ENCODE data around the gene SEC14L5. TPM values are rescaled to one million over a fixed set of nuclear protein-coding genes. Genes with fewer than 3 reads are reported as not detected.
"Not testable (repeated sequence)": the region's sequence is repeated elsewhere in the genome, so short reads cannot be mapped to it uniquely, and the experiment has no call there.

Gene SEC14L5
- total RNA-seq: 0.14 TPM in 1 of 2 replicates, not detected in the other

DNA sequence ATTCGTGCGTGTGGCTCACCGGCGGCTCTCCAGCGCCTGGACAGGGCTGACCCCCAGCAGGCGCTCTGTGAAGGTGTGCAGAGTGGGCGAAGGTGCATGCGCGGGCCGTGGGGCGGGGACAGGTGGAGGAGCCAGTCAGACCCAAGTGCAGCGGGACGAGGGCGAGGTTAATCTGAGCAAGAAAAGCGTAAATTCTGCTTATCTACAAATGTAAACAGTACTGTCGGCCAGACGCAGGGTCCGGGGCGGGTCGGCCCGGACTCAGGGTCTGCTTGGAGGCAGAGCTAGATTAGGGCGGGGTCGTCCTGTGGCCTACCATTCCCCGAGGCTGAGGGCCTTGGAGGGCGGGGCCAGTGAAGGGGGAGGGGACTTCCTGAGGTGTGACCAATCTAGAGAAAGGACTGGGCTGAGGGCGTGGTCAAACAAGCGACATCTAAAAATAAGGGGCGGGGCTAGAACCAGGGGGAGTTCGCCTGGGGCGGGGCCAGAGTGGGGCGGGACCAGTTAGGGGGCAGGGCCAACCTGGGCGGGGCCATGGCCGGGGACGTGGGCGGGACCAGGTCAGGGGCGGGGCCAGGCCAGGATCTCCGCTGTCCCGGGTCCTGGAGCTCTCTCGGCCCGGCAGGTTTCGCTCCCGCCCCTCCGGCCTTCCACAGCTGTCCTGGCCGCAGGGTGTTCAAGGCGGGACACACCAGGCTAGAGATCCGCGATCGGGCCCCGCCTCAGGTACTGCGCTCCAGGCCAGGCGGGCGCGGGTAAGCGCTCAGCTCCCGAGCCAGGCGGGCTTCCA is at the start of gene SEC14L5:
TSS of gene SEC14L5 (plus strand) at position 611 of the 790 bp plus-strand sequence. CDS start 994 bp downstream, outside the sequence.
- DNase-seq: peak; percentile 98

DNA sequence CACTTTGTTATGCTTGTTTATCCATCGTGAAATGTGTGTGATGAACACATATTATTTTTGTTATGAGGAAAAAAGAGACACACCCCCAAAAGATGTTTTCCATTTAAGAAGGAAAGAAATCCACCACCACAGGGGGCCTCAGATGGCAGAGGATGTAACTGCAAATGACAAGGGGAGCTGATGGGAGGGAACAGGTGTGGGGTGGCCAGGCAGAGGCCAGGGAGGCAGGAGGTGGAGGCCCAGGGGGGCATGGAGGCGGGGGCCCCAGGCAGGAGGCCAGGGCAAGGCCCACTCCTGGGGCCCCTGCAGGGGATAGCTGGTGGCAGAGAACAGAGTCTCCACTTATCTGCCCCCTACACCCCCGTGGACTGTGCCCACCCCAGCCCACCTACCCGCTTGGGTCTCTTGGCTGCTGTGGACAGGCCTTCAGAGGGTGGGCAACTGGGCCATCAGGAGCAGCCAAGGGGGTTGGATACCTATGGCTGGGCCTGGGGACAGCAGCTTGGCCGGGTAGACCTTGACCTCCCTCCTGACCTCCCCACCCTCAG is 49.2 kb upstream of the SEC14L5 start:
- DNase-seq: no peak

DNA sequence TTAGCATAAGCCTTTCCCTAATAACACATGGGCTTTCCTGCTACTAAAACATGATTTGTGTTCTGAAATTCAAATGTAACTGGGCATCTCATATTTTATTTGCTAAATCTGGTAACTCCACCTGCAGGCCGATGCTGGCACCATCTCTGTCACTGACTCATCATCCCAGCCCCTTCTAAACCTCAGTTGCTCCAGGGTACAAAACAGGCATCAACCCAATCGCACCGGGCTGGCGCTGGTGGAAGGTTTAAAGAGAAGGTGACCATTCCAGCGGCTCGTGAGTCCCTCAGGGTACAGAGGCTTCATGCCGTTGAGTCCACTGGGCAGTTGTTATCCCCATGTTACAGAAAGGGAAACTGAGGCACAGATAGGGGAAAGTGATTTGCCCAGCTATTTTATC is 48.3 kb upstream of the SEC14L5 start:
- DNase-seq: no peak

DNA sequence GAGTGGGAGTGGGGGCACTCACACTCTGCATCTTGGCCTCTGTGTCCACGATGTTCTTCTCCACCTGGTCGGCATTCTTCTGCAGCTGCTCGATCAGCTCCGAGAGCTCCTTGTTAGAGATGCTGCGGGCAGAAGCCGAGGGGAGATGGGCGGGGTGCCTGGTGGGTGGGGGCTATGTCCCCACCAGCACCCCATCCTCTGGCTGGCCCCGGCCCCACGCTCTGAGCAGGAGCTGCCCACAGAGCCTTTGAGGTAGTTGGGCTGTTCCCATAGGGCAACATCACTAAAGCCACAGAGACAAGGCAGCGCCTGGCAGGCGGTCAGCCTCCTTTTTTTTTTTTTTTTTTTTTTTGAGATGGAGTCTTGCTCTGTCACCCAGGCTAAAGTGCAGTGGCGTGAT is 47.3 kb upstream of the SEC14L5 start:
- DNase-seq: no peak

DNA sequence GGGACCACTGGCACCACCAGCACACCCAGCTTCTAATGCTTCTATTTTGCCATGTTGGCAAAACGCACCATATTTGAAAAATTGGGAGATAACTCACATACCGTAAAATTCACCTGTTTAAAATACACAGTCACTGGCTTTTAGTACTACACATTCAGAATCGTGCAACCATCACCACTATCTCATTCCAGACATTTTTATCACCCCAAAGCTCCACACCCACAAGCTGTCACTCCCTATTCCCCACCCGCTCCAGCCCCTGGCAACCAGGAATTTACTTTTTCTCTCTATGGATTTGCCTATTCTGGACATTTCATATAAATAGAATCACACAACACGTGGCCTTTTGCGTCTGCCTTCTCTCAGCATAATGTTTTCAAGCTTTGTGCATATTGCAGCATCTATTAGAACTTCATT is 46.2 kb upstream of the SEC14L5 start:
- DNase-seq: no peak

DNA sequence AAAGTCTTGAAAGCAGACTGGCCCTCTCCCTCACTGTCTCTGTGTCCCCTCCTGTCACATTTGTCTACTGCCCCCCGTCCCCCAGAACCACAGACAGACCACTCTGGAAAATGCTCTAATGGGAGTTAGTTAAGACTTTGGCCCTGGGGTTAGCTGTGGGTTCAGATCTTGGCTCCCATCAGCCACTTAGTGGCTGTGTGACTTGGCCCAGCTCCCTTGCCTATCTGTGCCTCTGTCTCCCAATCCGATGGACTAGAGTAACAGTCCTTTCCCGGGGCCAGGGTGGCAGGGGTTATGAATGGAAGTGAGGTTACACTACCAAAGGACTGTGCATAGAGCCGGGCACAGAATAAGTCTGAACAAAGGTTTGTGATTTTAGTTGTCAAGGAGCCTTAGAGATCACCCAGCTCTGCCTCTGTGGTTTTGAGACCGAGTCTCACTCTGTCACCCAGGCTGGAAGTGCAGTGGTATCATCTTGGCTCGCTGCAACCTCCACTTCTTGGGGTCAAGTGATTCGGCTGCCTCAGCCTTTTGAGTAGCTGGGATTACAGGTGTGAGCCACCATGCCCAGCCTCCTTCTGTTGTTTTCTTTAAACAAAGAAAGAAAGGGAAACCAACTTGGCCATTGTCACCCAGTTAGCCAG is 44.9 kb upstream of the SEC14L5 start:
- no peak for DNase-seq

DNA sequence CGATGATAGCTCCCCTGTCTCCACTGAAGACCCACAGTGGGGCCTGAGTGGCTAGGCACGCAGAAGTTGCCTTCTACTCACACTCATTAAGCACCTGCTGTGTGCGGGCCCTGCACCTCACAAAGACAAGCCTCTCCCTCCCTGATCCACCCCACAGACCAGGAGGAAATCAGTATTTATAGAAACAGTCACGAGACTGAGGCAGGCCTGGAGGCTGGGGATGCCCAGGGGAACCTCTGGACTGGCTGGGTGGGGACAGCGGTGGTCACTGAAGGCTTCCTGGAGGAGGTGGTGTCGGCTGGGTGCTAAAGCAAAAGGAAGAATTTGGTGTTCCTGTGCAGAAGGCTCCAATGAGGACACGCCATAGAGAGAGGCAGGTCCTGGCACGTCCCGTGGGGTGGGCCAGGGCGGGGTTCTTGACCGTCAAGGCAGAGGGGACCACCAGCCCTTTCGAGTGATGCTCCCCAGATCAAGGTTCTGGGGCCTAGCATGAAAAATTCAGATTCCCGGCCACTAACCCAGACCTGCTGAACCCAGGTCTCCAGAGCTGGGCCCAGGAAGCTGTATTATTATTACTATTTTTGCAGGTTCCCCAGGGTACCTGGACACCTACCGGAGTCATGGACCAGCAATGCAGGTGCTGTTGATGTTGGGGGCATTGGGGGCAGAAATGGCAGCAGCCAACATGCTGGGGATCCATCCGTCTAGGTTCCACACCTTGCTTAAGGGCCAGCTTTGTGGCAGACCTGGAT is 44.2 kb upstream of the SEC14L5 start:
- DNase-seq: no peak

DNA sequence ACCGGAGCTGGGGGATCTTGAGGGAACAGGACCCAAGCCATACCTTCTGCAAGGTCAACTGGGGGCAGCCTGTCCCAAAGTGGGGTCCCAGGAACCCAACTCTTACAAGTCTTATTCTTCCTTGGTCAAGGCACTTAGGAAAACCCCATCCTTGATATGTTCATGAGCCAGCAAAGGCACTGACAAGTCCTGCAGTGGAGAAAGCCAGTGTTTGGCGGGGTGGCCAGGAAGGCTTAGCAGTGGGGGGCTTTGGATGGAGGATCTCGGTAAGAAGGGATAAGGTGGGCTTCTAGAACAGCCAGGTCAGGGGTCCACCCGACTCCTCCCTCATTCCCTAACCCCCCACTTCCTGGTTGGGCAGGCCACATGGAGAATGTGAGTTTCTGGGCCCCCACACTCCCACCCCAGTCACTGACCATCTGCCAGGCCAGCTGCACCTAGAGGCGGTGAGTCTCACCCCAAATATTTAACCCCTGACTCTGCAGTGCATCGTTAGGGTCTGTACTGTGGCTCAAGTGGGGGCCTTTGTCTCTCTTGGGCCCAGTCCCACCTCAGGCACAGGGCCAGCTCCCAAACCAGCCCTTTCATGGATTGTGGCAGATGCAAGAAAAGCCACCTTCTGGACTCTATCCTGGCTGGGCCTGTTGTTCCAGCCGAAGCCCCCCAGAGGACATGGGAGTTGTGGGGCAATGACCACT is 43.5 kb upstream of the SEC14L5 start:
- no peak for DNase-seq

DNA sequence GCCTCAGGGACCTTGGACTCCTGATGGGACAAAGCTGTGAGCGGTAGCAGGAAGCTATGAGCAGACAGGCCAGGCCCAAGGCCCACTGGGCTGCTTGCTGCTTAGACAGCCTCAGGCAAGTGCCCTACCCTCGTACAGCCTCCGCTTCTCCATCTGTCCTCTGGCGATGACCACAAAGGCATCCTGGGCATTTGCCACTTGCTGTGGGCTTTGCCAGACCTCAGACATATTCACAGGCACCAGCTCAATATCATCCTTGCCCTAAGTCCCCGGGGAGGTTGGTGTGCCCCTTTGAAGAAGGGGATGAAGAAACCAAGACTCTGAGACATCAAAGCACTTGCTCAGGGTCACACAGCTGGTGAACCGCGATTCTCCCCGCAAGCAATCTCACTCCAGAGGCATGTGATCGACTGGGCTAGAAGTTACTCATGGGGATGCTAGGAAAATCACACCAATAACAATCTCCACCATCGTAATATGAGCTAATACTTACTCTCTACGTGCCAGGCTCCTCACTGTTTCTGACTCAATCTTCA is 42.8 kb upstream of the SEC14L5 start:
- DNase-seq: no peak

DNA sequence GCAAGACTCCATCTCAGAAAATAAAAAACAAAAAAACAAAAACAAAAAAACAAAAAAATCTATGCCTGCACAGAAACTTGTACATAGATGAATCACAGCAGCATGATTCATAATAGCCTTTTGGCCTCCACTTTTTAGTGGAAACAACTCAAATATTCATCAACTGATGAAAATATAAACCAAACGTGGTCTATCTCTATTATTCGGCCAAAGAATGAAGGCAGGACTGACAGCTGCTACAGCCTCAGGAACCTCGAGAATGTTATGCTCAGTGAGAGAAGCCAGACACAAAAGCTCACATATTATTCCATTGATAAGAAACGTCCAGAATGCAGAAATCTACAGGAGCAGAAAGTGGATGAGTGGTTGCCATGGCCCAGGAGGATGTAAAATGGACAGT is 41.0 kb upstream of the SEC14L5 start:
- no peak for DNase-seq

DNA sequence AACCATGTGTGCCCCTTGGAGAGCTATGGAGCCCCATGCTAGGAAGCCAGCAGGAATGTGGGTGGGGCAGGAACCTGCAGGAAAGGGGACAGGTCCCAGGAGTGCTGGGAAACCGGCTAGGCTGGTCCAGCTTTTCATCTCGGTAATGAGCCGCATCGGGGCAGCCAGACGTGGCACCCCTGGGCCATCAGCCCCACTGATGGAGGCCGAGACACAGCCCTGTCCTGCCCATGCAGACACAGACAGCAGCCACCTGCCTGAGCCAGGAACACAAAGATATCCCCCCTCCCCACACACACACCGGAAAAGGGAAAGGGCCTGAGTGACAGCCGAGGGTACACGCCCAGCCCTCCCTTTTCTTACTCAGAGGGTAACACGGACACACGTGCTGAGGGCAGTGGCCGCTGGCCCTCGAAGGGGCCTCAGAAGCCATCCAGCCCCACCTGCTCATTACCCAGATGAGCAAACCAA is 39.3 kb upstream of the SEC14L5 start:
- no peak for DNase-seq

DNA sequence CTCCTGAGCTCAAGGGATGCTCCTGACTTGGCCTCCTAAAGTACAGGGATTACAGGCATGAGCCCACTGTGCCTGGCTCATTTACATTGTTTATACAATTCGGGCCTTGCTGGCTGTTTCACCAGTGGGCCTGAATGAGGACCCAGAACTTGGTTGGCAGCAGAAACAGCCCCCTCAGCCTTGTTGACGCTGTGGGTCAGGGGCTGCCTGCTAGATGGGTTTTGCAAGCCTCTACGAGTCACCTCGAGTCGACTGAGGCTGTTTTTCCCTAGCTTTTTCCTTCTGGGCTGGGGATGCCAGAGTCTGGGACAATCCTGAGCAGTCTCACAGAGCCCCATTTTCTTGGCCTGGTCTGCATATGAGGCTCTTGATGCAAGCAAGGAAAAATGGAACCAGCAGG is 37.3 kb upstream of the SEC14L5 start:
- DNase-seq: no peak

DNA sequence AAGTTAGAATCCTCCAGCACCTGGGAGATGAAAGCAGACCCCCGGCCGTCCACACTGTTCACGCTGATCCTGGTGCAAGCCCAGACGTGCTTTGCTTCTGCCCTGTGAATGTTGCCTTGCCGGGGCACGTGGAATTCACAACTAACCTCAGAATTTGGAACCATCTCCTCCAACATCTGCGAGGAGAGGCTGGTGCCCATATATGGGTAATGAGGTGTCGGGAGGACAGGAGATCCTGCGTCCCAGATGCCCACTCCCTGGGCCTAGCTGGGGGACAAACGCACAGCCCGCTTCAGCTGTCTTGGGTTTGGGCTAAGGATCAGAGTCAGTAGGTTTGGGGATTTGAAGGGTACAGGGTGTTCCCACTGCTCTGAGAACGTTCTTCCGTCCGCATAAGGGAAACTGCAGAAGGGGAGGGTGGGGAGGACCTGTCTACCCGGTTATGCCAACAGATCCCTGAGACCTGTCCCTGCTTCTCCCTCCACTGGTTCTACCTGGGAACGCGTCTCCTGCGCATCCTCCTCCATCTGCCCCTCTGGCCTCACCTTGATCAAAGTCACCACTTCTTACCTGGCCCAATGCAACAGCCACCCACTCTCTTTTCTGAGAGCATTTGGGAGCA is 35.3 kb upstream of the SEC14L5 start:
- no peak for DNase-seq

DNA sequence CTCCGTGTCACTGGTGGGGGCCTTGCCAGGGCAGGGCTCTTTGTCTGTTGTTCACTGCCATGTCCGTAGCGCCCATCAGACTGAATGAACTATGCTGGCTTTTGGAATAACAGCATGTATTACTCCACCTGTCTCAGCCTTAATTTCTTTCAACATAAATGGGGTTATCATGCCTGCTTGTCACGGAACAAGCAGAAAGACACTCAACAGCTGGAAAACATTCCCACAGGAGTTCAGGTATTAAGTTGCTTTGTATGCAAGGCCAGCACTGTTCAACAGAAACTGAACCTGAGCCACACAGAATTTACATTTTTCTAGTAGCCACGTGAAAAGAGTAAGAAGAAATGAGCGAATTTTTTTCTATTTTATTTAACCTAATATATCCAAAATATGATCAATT is 34.3 kb upstream of the SEC14L5 start:
- DNase-seq: no peak

DNA sequence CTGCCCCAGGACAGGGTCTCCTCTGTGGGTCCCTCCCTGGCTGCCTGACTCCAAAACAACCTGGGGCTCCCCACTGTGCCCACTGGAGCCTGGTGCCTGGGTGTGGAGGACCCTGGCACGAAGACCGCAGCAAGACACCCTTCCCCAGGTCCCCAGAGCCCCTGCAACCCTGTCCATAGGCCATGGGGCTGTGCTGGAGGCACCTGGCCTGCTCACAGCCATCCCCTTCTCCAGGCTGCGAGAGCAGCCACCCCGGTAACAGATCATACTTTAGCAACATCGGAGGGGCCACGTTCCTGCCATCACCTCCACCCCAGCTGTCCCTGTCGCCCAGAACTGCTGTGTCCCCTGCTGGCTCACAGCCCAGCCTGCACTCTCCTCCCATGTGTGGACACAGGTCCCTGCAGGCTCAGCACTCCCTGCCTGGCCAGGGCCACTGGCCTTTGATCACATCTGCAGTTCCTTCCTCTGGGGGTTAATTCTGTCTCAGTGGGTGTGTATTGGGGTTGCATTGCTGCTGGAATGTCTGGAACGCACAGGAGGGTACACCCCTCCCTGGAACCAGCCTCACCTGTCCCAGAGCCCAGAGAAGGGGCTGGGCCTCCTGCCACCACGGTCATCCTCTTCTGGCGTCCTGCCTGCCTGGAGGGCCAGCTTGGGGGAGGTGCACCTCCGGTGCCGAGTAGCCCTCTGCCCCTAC is 33.4 kb upstream of the SEC14L5 start:
- DNase-seq: no peak

DNA sequence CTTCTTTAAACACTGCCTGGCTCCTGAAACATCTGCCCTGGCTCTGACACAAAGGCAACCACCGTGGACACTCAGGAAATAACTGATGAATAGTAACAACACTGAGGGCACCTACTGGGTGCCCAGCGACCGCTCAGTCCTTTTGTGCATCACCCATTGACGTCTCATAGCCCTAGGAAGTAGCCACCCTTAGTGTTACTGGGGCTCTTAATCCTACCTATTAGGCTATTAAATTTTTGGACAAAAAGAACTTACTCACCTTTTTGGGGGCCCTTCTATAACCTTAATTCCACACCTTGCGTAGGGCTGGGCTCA is 32.9 kb upstream of the SEC14L5 start:
- no peak for DNase-seq

DNA sequence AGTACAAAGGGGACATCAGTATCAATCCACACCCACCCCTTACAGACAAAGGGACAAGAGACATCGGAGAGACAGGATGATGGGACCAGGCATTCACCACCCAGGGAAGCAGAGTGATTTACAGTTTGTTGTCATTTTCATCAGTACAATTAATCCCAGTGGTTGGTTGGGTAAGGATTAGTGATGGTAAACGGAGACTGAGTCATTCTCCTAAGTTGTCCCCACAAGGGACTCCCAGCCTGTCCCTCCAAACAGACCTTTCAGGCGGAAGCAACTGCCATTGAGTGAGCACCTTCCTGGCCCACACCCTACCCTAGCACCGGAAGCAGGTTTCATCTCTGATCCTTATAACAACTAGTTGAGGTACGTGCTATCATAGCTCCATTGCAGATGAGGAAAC is 32.3 kb upstream of the SEC14L5 start:
- no peak for DNase-seq

DNA sequence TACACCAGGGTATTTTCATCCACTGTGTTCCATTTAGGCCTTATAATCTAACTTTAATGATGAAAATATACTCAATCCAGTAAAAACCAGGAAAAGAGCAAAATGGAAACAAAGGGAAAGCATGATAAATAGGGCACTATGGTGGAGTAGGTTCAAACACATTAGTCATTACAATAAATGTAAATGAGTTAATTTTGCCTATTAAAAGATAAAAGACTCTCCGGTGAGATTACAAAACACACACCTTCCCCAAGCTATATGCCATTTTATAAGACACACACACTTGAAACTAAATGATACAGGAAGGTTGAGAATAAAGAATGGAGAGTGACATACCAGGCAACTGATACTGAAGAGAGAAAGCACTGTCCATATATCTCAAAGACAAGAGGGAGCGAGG is 31.2 kb upstream of the SEC14L5 start:
- DNase-seq: no peak

DNA sequence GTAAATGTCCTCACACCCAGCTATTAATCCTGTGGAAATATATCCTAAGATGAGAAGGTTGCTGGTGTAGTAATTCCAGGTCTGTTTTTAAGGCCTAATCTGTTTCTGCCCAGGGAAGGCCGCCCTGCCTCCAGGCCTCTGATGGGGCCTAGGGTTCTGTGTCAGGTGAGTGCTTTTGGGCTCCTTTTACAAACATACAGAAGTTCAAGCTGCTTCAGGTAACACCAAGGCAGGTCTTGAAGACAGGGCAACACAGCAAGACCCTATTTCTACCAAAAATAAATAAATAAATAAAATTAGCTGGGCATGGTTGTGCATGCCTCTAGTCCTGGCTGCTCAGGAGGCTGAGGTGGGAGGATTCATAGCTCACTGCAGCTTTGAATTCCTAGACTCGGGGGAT is 30.5 kb upstream of the SEC14L5 start:
- no peak for DNase-seq

DNA sequence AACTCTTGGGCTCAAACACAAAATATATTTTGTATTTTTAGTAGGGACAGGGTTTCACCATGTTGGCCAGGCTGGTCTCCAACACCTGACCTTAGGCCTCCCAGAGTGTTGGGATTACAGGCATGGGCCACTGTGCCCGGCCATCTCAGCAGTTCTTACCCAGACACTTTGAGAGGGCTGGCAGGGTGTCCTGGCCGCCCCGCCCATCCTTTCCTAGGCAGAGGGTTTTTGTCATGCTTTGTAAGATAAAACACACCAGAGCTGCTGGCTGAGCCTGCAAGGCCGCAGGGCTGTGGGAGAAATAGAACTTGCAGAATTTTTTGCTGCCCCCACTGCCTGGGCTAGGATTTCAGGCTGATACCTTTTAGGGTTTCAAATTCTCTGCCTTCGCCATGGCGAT is 29.9 kb upstream of the SEC14L5 start:
- no peak for DNase-seq

DNA sequence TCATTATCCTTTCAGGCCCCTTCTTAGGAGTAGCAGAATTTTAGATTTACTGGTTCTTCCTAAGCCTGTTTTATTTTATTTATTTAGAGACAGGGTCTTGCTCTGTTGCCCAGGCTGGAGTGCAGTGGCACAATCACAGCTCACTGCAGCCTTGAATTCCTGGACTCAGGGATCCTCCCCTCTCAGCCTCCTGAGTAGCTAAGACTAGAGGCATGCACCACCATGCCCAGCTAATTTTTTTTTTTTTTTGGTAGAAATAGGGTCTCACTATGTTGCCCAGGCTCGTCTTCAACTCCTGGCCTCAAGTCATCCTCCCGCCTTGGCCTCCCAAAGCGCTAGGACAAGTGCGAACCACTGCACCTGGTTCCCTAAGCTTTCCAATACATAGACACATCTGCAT is 28.5 kb upstream of the SEC14L5 start:
- DNase-seq: not testable (repeated sequence)

Data from dermis blood vessel endothelial cell (primary cell).